Stimulated activated naive CD8-positive, alpha-beta T cell treated with anti-CD3 and anti-CD28 coated beads, Interleukin-15, Interleukin-2, amounts not matched to agents 100 ng/mL and 50 ng/mL, for 24 hours (primary cell): ENCODE data around the gene CBFA2T2.
"Not testable (repeated sequence)": the region's sequence is repeated elsewhere in the genome, so short reads cannot be mapped to it uniquely, and the experiment has no call there.

Experiments
- H3K27ac Mint-ChIP-seq: one replicate; pipeline ENCODE4 v1.8.0; 2021; ENCODE audit warnings: mild to moderate bottlenecking, mixed read lengths
- H3K27me3 Mint-ChIP-seq: one replicate; pipeline ENCODE4 v1.8.0; 2021; ENCODE audit warnings: mixed read lengths
- H3K36me3 Mint-ChIP-seq: one replicate; pipeline ENCODE4 v1.8.0; 2021; ENCODE audit warnings: low read depth, mixed read lengths
- H3K4me1 Mint-ChIP-seq: one replicate; pipeline ENCODE4 v1.8.0; 2021; ENCODE audit warnings: low read depth, mixed read lengths
- H3K4me3 Mint-ChIP-seq: one replicate; pipeline ENCODE4 v1.8.0; 2021; ENCODE audit warnings: mild to moderate bottlenecking, mixed read lengths
- H3K9me3 Mint-ChIP-seq: one replicate; pipeline ENCODE4 v1.8.0; 2021; ENCODE audit warnings: mixed read lengths

The CBFA2T2 gene

DNA sequence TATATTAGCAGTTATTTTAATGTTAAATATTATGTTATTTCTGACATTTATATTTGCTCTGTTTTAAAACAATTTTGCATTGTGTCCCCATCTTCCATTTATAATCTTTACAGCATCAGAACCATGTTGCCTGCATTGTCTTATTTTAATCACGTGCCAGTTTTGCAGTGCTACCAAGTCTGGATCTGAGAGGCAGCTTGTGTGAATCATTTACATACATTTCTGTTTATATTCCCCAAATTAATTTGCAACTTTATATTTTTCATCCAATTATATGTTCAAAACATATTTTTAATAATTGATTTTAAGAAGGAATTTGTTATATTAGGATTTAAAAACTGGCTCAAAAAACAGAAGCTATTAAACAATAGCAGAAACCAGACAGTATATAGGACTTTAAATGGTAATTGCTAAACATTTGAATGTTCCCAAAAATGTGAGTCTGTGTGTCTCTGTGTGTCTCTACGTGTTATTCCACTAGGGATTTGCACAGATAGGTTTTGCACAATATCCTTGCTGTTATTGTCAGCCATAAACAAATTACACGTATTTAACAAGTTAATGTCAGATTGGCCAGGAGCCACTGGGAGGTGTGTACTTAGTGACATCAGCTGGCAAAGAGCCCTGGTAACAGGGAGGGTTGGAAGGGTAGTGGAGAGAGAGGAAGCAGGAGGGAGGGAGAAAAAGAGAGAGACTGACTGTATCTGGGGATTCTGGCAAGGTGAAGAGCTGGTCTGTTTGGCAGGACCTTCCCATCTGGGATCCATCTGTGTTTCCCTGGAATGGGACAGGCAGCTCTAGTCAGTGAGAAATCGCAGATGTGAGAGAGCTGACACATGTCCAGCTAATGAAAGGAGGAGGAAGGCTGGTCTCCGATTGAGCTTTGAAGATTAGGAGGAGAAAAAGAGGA, 72.1 kb downstream of the CBFA2T2 start:
- Mint-ChIP-seq H3K4me3 (no peak overlapping the region), H3K36me3 (peaks cover 8% of the 10 kb centered on the region), H3K27ac (no peak overlapping the region), H3K4me1 (peaks cover 5% of the 10 kb centered on the region), H3K27me3 (no peaks in the 10 kb centered on the region), H3K9me3 (no peaks in the 10 kb centered on the region)

DNA sequence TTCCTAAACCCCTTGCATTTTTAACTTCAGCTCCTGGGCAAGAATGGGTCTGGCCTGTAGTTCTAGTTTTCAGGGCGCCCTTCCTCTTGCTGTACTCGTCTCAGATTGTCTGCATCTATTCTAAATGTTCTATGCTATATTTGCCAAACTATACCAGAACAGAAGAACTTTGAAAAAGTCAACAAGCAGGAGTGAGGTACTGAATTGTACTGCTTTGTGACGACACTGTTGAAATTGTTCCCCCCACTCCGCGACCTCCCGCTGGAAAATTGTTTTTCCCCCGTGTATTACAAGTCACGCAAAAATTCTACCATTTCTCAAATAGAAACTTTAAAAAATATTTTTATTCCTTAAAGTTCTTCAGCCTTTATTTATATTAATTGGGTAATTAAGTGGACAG, 73.9 kb downstream of the CBFA2T2 start:
- Mint-ChIP-seq H3K36me3 (peaks cover 3% of the 10 kb centered on the region), H3K9me3 (no peaks in the 10 kb centered on the region), H3K27ac (no peak overlapping the region), H3K27me3 (no peaks in the 10 kb centered on the region), H3K4me1 (peaks cover 12% of the 10 kb centered on the region), H3K4me3 (no peak overlapping the region)

DNA sequence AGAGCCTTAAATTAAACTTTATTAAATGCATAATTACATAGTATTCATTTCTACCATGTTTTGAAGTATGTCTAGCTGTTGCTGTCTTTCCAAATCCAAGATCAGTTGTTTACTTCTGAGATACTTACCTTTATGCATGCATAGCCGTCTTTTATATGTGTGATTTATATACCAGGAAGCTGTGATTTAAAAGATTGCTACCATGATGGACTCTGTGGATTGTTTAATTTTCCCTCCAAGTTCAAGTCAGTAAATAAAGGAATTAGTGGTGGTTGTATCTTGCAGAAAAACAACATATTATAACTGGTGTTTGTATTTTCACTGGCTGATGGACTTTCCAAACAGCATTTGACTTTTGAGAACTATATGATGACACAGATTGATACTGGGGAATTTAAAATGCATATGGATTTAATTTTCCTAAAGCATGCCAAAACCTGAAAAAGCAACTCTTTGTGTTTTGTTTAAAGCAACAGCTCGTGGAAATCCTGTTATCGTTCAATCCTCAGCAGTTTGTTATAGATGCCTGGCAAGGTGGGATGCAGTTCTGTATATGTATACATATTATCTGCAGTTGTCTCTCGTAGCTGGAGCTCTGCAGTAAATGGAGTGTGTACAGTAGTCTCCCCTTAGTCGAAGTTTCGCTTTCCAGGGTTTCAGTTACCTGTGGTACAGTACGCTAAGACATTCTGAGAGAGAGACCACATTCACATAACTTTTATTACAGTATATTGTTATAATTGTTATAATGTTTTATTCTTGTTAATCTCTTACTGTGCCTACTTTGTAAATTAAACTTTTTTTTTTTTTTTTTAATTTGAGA, 77.1 kb downstream of the CBFA2T2 start:
- Mint-ChIP-seq H3K9me3 (no peaks in the 10 kb centered on the region), H3K4me1 (peaks cover 37% of the 10 kb centered on the region), H3K4me3 (no peak overlapping the region), H3K27ac (no peak overlapping the region), H3K27me3 (no peaks in the 10 kb centered on the region), H3K36me3 (no peaks in the 10 kb centered on the region)

DNA sequence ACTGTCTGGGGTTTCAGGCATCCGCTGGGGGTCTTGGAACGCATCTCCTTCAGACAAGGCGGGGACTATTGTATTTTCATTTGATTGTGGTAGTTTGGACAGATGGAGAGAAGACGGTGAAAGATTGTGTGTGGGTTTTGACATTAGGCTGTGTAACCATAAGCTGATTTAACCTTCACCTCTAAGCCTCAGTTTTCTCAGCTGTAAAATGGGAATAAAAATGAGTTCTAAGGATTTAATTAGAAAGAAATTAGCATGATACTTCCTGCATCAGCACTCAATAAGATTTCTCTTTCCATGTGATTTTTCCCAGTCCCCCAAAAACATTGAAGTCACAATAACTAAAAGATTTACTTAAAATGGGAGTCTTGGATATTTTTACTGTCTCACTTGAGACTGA, 78.1 kb downstream of the CBFA2T2 start:
- Mint-ChIP-seq H3K27ac (no peak overlapping the region), H3K9me3 (no peaks in the 10 kb centered on the region)

DNA sequence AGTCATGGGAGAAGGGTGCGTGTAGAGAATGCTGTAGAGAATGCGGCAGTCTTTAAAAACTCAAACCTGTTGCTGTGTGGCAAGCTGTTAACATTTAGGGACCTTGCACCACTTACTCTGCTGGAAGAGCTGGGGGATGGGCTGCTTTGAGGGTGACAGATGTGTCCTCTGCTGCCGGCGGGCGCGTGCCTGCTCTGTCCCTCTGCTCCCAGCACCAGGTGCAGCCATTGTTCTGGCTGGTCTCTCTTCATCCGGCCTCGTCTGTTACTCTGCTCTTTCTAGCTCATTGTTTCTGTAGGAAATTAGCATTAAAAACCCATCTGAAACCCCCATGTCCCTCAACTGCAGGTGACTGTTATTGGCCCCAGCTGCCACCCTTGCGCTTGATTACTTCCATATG, 78.5 kb downstream of the CBFA2T2 start:
- H3K27ac Mint-ChIP-seq = no peak overlapping the region
- H3K4me1 Mint-ChIP-seq = peaks cover 32% of the 10 kb centered on the region

More for the DNA sequence above, 78.1 kb downstream of the CBFA2T2 start:
- H3K36me3 Mint-ChIP-seq = no peaks in the 10 kb centered on the region
- peaks cover 32% of the 10 kb centered on the region for H3K4me1 Mint-ChIP-seq
- H3K4me3 Mint-ChIP-seq = no peak overlapping the region
- no peaks in the 10 kb centered on the region for H3K27me3 Mint-ChIP-seq

DNA sequence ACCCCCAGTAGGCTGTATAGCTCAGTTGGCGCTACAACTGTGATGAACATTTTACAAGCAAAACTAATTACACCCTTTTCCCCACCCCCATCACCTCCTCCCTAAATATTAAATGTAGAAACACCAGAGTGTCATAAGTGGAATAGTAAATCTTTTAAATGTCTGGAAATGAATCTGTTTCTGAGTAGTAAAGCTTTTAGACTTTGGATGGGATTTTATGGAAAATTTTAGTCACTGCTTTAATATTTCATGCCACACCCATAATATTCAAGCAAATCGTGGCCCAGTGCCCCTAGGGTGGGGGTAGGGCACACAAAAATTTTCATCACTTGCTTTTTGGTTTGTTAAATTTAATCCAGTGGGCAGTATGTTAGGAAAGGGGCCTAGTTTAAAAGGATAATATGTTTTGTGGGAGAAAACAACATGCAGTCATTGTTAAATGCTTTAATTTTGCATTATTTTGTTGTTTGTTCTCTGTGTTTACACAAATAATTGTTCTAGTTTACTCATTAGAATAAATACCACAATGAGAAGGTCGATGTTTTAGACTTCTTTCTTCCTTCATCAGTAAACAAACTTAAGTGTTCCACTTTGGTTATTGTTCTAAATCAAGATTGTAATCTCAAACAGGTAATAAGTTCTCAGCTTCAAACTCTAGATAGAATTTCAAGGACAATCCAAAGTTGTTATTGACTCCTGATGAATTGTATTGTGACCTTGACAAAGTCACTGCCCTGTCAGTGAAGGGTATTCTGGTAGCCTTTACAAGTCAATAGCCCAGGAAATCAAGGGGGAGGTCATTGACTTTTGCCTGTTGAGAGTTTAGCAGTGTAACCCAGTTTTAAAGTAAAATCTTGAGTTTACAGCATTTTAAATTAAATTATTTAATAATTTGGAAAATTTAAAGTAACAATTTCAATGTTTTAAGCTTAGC, 79.2 kb downstream of the CBFA2T2 start:
- no peaks in the 10 kb centered on the region for H3K9me3 Mint-ChIP-seq
- H3K27ac Mint-ChIP-seq = no peak overlapping the region
- no peak overlapping the region for H3K4me3 Mint-ChIP-seq
- peaks cover 32% of the 10 kb centered on the region for H3K4me1 Mint-ChIP-seq
- H3K27me3 Mint-ChIP-seq = no peaks in the 10 kb centered on the region
- H3K36me3 Mint-ChIP-seq = no peaks in the 10 kb centered on the region

More for the DNA sequence above, 78.5 kb downstream of the CBFA2T2 start:
- Mint-ChIP-seq H3K36me3 (no peaks in the 10 kb centered on the region), H3K9me3 (no peaks in the 10 kb centered on the region), H3K27me3 (no peaks in the 10 kb centered on the region), H3K4me3 (no peak overlapping the region)

DNA sequence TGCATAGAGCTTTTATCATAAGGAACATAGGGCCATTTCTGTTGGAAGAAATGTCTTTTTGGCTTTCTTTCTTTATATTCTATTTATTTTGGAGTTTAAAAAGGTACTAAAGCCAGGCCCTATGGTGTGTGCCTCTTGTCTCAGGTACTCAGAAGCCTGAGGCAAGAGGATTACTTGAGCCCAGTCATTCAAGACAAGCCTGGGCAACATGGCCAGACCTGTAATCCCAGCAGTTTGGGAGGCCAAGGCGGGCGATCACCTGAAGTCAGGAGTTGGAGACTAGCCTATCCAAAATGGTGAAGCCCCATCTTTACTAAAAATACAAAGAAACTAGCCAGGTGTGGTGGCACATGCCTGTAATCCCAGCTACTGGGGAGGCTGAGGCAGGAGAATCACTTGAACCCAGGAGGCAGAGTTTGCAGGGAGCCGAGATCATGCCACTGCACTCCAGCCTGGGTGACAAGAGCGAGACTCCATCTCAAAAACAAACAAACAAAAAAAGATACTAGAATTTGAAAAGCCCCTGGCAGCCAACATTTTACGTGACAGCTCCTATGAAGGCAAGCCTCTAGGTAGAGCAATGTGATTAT, 80.0 kb downstream of the CBFA2T2 start:
- H3K9me3 Mint-ChIP-seq = no peaks in the 10 kb centered on the region
- H3K27me3 Mint-ChIP-seq = no peaks in the 10 kb centered on the region
- H3K4me3 Mint-ChIP-seq = no peak overlapping the region
- no peaks in the 10 kb centered on the region for H3K36me3 Mint-ChIP-seq
- peak overlapping the region; percentile 2 for H3K27ac Mint-ChIP-seq
- peaks cover 32% of the 10 kb centered on the region for H3K4me1 Mint-ChIP-seq

DNA sequence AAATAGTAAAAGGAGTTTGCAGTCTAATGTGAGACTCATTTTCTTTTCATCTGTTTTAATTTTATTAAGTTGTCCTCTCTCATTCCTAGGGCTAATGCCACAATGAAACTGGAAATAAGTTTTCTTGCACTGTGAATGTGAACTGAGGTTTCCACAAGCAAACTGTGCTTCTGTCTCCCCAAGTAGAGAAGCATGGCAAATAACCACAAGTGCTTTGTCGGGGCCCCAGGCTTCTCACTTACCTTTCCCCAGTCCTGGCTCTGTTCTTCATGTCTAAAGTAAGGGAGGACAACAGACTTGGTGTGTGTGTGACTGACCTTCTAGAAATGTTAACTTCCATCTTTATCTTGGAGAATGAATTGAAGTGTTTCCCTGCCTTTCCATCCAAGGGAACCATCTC, 80.8 kb downstream of the CBFA2T2 start:
- no peak overlapping the region for H3K27ac Mint-ChIP-seq
- H3K4me3 Mint-ChIP-seq = no peak overlapping the region
- no peaks in the 10 kb centered on the region for H3K27me3 Mint-ChIP-seq
- H3K36me3 Mint-ChIP-seq = no peaks in the 10 kb centered on the region
- H3K4me1 Mint-ChIP-seq = peaks cover 32% of the 10 kb centered on the region
- H3K9me3 Mint-ChIP-seq = no peaks in the 10 kb centered on the region

DNA sequence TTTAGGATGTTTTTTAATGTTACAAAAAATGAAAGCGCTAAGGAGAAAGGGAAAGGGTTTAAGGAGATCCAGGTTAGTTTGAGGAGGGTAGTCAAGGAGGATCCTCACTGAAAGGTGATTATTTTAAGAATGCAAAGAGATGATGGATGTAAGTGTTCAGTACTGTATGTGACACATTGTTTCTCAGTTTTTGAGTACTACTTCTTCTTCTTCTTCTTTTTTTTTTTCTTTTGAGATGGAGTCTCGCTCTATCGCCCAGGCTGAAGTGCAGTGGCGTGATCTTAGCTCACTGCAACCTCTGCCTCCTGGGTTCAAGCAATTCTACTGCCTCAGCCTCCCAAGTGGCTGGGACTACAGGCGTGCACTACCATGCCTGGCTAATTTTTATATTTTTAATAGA, 83.4 kb downstream of the CBFA2T2 start:
- not testable (repeated sequence) for H3K36me3 Mint-ChIP-seq, H3K9me3 Mint-ChIP-seq, H3K4me3 Mint-ChIP-seq, H3K27me3 Mint-ChIP-seq, H3K27ac Mint-ChIP-seq
- peaks cover 31% of the 10 kb centered on the region for H3K4me1 Mint-ChIP-seq

DNA sequence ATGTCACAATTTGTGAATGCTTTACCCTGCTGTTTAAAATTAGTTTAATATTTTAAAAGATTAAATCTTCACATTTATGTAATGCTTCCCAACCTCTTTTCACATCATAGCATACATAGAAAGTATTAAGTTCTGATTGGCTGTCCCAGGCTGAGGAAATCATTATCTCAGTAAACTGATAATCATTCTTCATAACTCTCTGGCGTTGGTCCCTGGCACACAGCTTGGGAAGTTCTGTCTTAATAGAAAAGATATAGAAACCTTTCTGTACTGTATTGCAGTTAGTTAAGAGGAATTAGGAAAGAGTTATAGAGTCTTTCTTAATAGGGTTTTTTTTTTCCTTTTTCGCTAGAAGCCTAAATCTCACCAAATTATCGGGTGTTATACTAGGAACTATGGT, 85.4 kb downstream of the CBFA2T2 start:
- Mint-ChIP-seq H3K4me3 (no peak overlapping the region), H3K36me3 (no peaks in the 10 kb centered on the region), H3K9me3 (no peaks in the 10 kb centered on the region), H3K27ac (no peak overlapping the region), H3K4me1 (peaks cover 15% of the 10 kb centered on the region), H3K27me3 (no peaks in the 10 kb centered on the region)

DNA sequence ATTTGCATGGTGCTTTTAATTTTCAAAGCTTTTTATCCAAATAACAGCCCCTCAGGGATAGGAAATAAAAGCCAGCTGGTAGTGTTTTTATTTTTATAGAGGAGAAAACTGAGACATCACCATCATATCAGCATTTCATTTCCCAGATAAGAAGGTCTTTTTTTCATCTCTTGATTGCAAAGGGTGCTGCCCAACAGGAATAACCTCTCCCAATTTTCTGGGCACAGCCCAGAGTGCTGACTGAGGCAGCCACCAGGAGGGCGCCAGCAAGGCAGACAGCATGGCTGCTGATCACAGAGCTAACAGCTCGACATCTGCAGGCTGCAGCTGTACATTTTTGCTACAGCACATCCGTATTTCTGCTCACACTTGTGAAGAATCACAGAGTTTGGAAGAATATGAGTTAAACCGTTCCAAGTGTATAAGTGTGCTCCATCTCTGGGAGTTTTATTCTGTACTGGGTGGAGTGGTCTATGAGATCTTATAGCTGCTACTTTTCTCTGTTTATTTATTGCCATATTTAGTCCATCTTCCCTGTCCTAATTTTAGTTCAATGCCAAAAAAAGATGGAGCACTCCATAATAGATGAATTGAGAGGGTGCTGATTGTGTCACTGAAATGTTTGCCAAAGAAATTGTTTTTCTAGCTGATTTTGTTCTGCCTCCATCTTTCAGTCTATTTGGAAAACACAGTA, 86.7 kb downstream of the CBFA2T2 start:
- Mint-ChIP-seq H3K36me3 (no peaks in the 10 kb centered on the region), H3K4me1 (peaks cover 10% of the 10 kb centered on the region), H3K27me3 (no peaks in the 10 kb centered on the region), H3K4me3 (no peak overlapping the region), H3K27ac (no peak overlapping the region), H3K9me3 (no peaks in the 10 kb centered on the region)

DNA sequence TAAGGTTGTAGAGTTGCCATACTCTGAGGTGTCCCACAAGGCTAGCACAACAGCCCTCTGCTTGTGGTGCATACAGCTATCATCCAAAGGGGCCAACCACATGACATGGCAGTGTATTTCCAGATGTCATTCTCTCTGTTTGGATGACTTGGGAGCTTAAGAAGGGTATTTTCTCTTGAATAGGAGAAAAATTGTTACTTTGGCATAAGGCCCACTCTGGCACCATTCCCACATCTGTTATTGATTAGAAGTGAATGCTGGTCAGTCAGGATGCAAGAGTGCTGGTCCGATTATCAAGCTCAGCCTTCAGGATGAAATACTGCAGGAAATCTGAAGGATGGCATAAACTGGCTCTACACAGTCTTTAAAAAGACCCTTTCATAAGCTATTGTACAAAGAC, 88.6 kb downstream of the CBFA2T2 start:
- Mint-ChIP-seq H3K4me3 (no peak overlapping the region), H3K9me3 (no peaks in the 10 kb centered on the region), H3K36me3 (peaks cover 4% of the 10 kb centered on the region), H3K4me1 (peaks cover 10% of the 10 kb centered on the region), H3K27me3 (no peaks in the 10 kb centered on the region), H3K27ac (no peak overlapping the region)

DNA sequence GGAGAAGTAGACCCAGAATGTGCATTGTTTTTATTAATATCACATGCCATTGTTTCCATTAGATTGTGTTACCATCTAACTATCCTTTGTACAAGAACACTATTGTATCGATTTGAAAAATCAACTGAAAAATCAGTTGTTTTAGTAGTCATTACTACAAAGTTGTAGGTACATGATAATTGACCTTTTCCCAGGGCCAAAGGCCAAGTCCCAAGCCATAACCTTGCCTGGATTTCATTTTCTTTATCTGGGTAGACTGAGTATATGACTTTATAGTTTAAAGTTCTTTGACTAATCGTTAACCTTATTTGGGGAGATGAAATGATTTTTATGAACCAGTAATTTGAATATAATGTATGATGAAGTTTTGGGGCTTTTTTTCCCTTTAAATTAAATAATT, 93.2 kb downstream of the CBFA2T2 start:
- peaks cover 4% of the 10 kb centered on the region for H3K36me3 Mint-ChIP-seq
- peaks cover 10% of the 10 kb centered on the region for H3K4me1 Mint-ChIP-seq
- H3K4me3 Mint-ChIP-seq = no peak overlapping the region
- H3K27me3 Mint-ChIP-seq = no peaks in the 10 kb centered on the region
- H3K9me3 Mint-ChIP-seq = no peaks in the 10 kb centered on the region
- no peak overlapping the region for H3K27ac Mint-ChIP-seq

DNA sequence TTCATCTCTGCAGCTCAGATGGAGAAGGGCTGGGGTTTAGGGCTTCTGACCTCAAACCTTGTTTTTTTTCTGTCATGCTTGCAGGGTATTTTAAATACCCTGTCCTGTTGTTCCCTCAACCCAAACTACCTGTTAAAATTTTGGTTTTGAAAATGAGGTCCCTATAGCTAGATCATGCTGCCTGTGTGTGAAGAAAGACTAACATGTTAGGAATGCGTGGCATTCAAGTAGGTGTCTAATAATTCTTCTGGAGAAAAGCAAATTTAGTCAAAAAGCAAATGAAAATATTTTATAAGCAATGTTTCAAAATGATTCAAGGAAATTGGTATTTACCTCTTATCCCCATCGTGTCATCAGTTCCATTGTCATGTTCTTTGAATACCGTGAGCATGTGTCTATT, 95.1 kb downstream of the CBFA2T2 start:
- no peak overlapping the region for H3K4me3 Mint-ChIP-seq
- H3K36me3 Mint-ChIP-seq = peaks cover 4% of the 10 kb centered on the region
- H3K4me1 Mint-ChIP-seq = peaks cover 10% of the 10 kb centered on the region
- H3K27ac Mint-ChIP-seq = no peak overlapping the region
- H3K27me3 Mint-ChIP-seq = no peaks in the 10 kb centered on the region
- H3K9me3 Mint-ChIP-seq = no peaks in the 10 kb centered on the region
